HEK293 (cell line): ENCODE data around the gene CDC42EP3.

ENCODE experiments used
- CTCF ChIA-PET: fragments of 350-600 bp; formaldehyde crosslinking; extraction: SDS; loops from one replicate; lab custom pipeline; 2021; ENCODE audit warnings: antibody characterized with exemption; lab: Yijun Ruan, JAX
- POLR2A ChIA-PET: fragments of 300-600 bp; formaldehyde crosslinking; extraction: SDS; loops from one replicate; lab custom pipeline; 2020; ENCODE audit warnings: antibody characterized with exemption, inconsistent platforms; lab: Yijun Ruan, JAX
- H3K27ac ChIP-seq: fragments of 200-500 bp; sonication (Bioruptor generic); 2 replicates; pipeline ENCODE4 v1.5.1; 2014; ENCODE audit warnings: low read depth, low read length, control low read depth, inconsistent platforms; ENCODE audit errors: extremely low read depth
- H3K36me3 ChIP-seq, 2 experiments: fragments of 200-500 bp in 1 of 2; sonication (Bioruptor generic) in 1 of 2; 1 replicate in 1 of 2; 2 replicates in 1 of 2; pipeline ENCODE4 v1.5.1; 2014 to 2017; ENCODE audit warnings: inconsistent platforms in 2 of 2, low read length in 2 of 2; ENCODE audit not compliant: control insufficient read depth in 2 of 2, insufficient read depth in 1 of 2
- H3K4me1 ChIP-seq: fragments of 200-500 bp; sonication (Bioruptor generic); 2 replicates; pipeline ENCODE4 v1.5.1; 2014; ENCODE audit warnings: mild to moderate bottlenecking, low read length, inconsistent platforms; ENCODE audit not compliant: control insufficient read depth, insufficient read depth
- H3K4me3 ChIP-seq: 2 replicates; pipeline ENCODE4 v1.5.1; 2011; ENCODE audit warnings: low read depth, mild to moderate bottlenecking, control low read depth, low read length, moderate library complexity
- H3K9me3 ChIP-seq: fragments of 200-500 bp; sonication (Bioruptor generic); 2 replicates; pipeline ENCODE4 v1.5.1; 2014; ENCODE audit warnings: low read depth, low read length, inconsistent platforms; ENCODE audit not compliant: control insufficient read depth, insufficient read depth
- GLIS1 ChIP-seq: fragments of 450-650 bp; formaldehyde crosslinking; IDR thresholded peaks from 2 replicates; pipeline ENCODE4 v1.5.1; 2016; ENCODE audit warnings: missing biosample characterization, missing genetic modification characterization
- KLF8 ChIP-seq: fragments of 450-650 bp; formaldehyde crosslinking; IDR thresholded peaks from 2 replicates; pipeline ENCODE4 v1.5.1; 2016; ENCODE audit warnings: missing biosample characterization, missing genetic modification characterization
- KLF9 ChIP-seq: fragments of 450-650 bp; formaldehyde crosslinking; IDR thresholded peaks from 2 replicates; pipeline ENCODE4 v1.5.1; 2016; ENCODE audit warnings: missing biosample characterization, missing genetic modification characterization, low read depth
- REPIN1 ChIP-seq: fragments of 450-650 bp; formaldehyde crosslinking; IDR thresholded peaks from 2 replicates; pipeline ENCODE4 v1.5.1; 2017; ENCODE audit warnings: missing biosample characterization, missing genetic modification characterization, low read depth
- SALL2 ChIP-seq: fragments of 450-650 bp; formaldehyde crosslinking; IDR thresholded peaks from 2 replicates; pipeline ENCODE4 v1.5.0; 2017; ENCODE audit warnings: missing biosample characterization, mild to moderate bottlenecking, missing genetic modification characterization, borderline replicate concordance
- SCRT2 ChIP-seq: fragments of 450-650 bp; formaldehyde crosslinking; IDR thresholded peaks from 2 replicates; pipeline ENCODE4 v1.5.1; 2016; ENCODE audit warnings: missing biosample characterization, missing genetic modification characterization
- ZBTB17 ChIP-seq: fragments of 450-650 bp; formaldehyde crosslinking; IDR thresholded peaks from 2 replicates; pipeline ENCODE4 v1.5.1; 2016; ENCODE audit warnings: missing biosample characterization, missing genetic modification characterization
- ZBTB21 ChIP-seq: fragments of 450-650 bp; formaldehyde crosslinking; IDR thresholded peaks from 2 replicates; pipeline ENCODE4 v1.5.1; 2017; ENCODE audit warnings: missing biosample characterization, missing genetic modification characterization
- ZBTB8A ChIP-seq: fragments of 450-650 bp; formaldehyde crosslinking; IDR thresholded peaks from 2 replicates; pipeline ENCODE4 v1.5.1; 2016; ENCODE audit warnings: missing biosample characterization, missing genetic modification characterization
- ZNF138 ChIP-seq: fragments of 450-650 bp; formaldehyde crosslinking; IDR thresholded peaks from 2 replicates; pipeline ENCODE4 v1.5.1; 2016; ENCODE audit warnings: missing biosample characterization, missing genetic modification characterization, borderline replicate concordance
- ZNF211 ChIP-seq: fragments of 450-650 bp; formaldehyde crosslinking; IDR thresholded peaks from 2 replicates; pipeline ENCODE4 v1.5.1; 2016; ENCODE audit warnings: low read depth, missing biosample characterization, missing genetic modification characterization
- ZNF223 ChIP-seq: fragments of 450-650 bp; formaldehyde crosslinking; IDR thresholded peaks from 2 replicates; pipeline ENCODE4 v1.5.1; 2016; ENCODE audit warnings: missing biosample characterization, missing genetic modification characterization
- ZNF302 ChIP-seq: fragments of 450-650 bp; formaldehyde crosslinking; IDR thresholded peaks from 2 replicates; pipeline ENCODE4 v1.5.1; 2016; ENCODE audit warnings: missing biosample characterization, missing genetic modification characterization, low read depth
- ZNF473 ChIP-seq: fragments of 450-650 bp; formaldehyde crosslinking; IDR thresholded peaks from 2 replicates; pipeline ENCODE4 v1.5.1; 2017; ENCODE audit warnings: missing biosample characterization, missing genetic modification characterization
- ZNF624 ChIP-seq: fragments of 450-650 bp; formaldehyde crosslinking; IDR thresholded peaks from 2 replicates; pipeline ENCODE4 v1.5.1; 2017; ENCODE audit warnings: missing biosample characterization, missing genetic modification characterization
- ZNF76 ChIP-seq: fragments of 450-650 bp; formaldehyde crosslinking; IDR thresholded peaks from 2 replicates; pipeline ENCODE4; 2016; ENCODE audit warnings: low read depth, missing biosample characterization, missing genetic modification characterization, borderline replicate concordance
- ZNF785 ChIP-seq: fragments of 450-650 bp; formaldehyde crosslinking; IDR thresholded peaks from 2 replicates; pipeline ENCODE4 v1.5.1; 2016; ENCODE audit warnings: missing biosample characterization, missing genetic modification characterization
- TF ChIP-seq, protein P1 (sequence below): fragments of 450-650 bp; formaldehyde crosslinking; IDR thresholded peaks from 2 replicates; pipeline ENCODE4 v1.5.1; 2016; ENCODE audit warnings: missing biosample characterization, missing genetic modification characterization
- TF ChIP-seq, protein P2 (sequence below): fragments of 450-650 bp; formaldehyde crosslinking; IDR thresholded peaks from 2 replicates; pipeline ENCODE4 v1.5.1; 2017; ENCODE audit warnings: missing biosample characterization, missing genetic modification characterization
- TF ChIP-seq, protein P3 (sequence below): fragments of 450-650 bp; formaldehyde crosslinking; IDR thresholded peaks from 2 replicates; pipeline ENCODE4 v1.5.1; 2016; ENCODE audit warnings: missing biosample characterization, missing genetic modification characterization

CDC42EP3 gene

DNA sequence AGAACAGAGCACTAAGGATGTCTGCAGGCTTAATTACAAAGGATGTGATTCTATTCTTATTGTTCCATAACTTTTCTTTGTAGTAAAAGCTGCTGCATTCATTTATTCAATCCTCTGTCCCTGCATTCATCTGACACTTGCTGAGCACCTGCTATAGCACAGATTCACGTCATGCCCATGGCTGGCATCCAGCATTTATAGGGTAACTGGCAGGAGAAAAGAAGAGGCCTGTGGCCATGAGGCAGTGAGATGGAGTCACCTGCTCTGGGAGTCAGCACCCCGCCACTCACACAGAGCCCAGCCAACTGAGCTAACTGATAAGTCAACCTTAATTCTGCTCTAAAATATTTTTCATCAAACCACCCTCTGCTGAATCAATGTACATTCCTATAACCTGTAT lies 18.3 kb upstream of the CDC42EP3 start:
- Histone ChIP-seq H3K4me1 (no peaks in the 10 kb centered on the region), H3K27ac (no peak overlapping the region), H3K36me3 (no peaks in the 10 kb centered on the region), H3K4me3 (no peak overlapping the region), H3K9me3 (no peaks in the 10 kb centered on the region)
- ChIA-PET CTCF (interaction anchor here (0.7 to 1.9 kb wide), 2 partner anchors 54 to 143 kb away, joined by 4 read pairs; no protein-coding TSS in a partner anchor), POLR2A (interaction anchor here (0.7 to 0.9 kb wide), 2 partner anchors 14 to 97 kb away, joined by 3 read pairs; no protein-coding TSS in a partner anchor)
- TF ChIP-seq, protein P1, sequence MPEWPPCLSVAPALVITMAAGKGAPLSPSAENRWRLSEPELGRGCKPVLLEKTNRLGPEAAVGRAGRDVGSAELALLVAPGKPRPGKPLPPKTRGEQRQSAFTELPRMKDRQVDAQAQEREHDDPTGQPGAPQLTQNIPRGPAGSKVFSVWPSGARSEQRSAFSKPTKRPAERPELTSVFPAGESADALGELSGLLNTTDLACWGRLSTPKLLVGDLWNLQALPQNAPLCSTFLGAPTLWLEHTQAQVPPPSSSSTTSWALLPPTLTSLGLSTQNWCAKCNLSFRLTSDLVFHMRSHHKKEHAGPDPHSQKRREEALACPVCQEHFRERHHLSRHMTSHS (tag by site-specific recombination) = no peak
- no peak for TF ChIP-seq ZNF785 (tag by site-specific recombination)
- TF ChIP-seq, protein P2, sequence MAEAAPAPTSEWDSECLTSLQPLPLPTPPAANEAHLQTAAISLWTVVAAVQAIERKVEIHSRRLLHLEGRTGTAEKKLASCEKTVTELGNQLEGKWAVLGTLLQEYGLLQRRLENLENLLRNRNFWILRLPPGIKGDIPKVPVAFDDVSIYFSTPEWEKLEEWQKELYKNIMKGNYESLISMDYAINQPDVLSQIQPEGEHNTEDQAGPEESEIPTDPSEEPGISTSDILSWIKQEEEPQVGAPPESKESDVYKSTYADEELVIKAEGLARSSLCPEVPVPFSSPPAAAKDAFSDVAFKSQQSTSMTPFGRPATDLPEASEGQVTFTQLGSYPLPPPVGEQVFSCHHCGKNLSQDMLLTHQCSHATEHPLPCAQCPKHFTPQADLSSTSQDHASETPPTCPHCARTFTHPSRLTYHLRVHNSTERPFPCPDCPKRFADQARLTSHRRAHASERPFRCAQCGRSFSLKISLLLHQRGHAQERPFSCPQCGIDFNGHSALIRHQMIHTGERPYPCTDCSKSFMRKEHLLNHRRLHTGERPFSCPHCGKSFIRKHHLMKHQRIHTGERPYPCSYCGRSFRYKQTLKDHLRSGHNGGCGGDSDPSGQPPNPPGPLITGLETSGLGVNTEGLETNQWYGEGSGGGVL = no peak
- no peak for TF ChIP-seq KLF8 (tag by site-specific recombination)
- TF ChIP-seq, protein P3, sequence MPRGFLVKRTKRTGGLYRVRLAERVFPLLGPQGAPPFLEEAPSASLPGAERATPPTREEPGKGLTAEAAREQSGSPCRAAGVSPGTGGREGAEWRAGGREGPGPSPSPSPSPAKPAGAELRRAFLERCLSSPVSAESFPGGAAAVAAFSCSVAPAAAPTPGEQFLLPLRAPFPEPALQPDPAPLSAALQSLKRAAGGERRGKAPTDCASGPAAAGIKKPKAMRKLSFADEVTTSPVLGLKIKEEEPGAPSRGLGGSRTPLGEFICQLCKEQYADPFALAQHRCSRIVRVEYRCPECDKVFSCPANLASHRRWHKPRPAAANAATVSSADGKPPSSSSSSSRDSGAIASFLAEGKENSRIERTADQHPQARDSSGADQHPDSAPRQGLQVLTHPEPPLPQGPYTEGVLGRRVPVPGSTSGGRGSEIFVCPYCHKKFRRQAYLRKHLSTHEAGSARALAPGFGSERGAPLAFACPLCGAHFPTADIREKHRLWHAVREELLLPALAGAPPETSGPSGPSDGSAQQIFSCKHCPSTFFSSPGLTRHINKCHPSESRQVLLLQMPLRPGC (tag by site-specific recombination) = no peak
- TF ChIP-seq ZNF302 (tag by site-specific recombination) = no peak
- TF ChIP-seq GLIS1 (tag by site-specific recombination) = no peak
- TF ChIP-seq ZBTB8A (tag by site-specific recombination) = no peak
- no peak for TF ChIP-seq ZBTB21 (tag by site-specific recombination)
- no peak for TF ChIP-seq ZNF223
- TF ChIP-seq ZNF138 = no peak
- no peak for TF ChIP-seq ZNF624 (tag by site-specific recombination)
- no peak for TF ChIP-seq ZNF473 (tag by site-specific recombination)
- no peak for TF ChIP-seq ZNF76 (tag by site-specific recombination)
- no peak for TF ChIP-seq KLF9 (tag by site-specific recombination)
- TF ChIP-seq ZNF211 (tag by site-specific recombination) = no peak

DNA sequence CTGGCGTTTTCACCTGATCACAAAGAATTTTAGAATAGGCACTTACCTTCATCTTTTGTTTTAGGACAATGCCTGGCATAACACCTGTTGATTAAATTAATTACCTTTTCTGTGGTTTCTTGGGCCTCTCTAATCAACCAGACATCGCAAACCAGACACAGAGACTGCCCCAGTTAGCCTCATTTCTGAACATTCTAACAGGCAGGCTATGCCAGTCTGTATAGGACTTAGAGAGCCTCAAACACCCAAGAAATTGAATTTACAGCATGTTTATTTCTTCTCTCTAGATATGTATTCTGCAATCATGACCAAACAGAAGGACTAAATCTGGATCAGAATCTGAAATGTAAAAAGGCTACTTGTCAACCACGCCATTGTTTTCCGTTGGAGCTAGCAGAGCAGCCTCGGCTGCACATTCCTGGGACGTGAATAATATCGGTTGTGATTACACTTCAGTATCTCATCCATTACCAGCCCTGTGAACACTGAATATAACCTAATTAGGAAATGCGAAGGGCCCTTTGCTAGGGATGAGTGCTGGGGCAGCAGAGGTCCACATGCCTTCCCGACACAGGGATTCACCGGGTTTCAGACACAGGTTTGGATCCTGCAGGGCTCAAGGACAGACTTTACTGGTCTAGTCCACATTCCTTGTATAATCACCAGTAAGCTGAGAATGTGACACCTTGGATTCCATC lies 17.5 kb upstream of the CDC42EP3 start:
- CTCF ChIA-PET = interaction anchor here (1.9 kb wide), 1 partner anchor 144 kb away, joined by 4 read pairs; no protein-coding TSS in a partner anchor
- Histone ChIP-seq H3K27ac (no peak overlapping the region), H3K9me3 (no peaks in the 10 kb centered on the region), H3K4me1 (no peaks in the 10 kb centered on the region), H3K36me3 (no peaks in the 10 kb centered on the region), H3K4me3 (no peak overlapping the region)
- POLR2A ChIA-PET = interaction anchor here (0.7 to 0.9 kb wide), 2 partner anchors 13 to 98 kb away, joined by 3 read pairs; no protein-coding TSS in a partner anchor
- TF ChIP-seq REPIN1 (tag by site-specific recombination) (no peak), SALL2 (no peak), ZBTB17 (no peak), SCRT2 (tag by site-specific recombination) (peak; percentile 31; the same call in 1 of the 2 replicates), GLIS1 (tag by site-specific recombination) (no peak)
- TF ChIP-seq, all 188 proteins: peak for 1
